ENCODE measurements around the gene PLEKHA3. TPM values are rescaled to one million over a fixed set of nuclear protein-coding genes. Genes with fewer than 3 reads are reported as not detected.
"Not testable (repeated sequence)": the region's sequence is repeated elsewhere in the genome, so short reads cannot be mapped to it uniquely, and the experiment has no call there.

Gene PLEKHA3
- total RNA-seq, 1 donor from 2014 or later: 9.7 TPM

DNA sequence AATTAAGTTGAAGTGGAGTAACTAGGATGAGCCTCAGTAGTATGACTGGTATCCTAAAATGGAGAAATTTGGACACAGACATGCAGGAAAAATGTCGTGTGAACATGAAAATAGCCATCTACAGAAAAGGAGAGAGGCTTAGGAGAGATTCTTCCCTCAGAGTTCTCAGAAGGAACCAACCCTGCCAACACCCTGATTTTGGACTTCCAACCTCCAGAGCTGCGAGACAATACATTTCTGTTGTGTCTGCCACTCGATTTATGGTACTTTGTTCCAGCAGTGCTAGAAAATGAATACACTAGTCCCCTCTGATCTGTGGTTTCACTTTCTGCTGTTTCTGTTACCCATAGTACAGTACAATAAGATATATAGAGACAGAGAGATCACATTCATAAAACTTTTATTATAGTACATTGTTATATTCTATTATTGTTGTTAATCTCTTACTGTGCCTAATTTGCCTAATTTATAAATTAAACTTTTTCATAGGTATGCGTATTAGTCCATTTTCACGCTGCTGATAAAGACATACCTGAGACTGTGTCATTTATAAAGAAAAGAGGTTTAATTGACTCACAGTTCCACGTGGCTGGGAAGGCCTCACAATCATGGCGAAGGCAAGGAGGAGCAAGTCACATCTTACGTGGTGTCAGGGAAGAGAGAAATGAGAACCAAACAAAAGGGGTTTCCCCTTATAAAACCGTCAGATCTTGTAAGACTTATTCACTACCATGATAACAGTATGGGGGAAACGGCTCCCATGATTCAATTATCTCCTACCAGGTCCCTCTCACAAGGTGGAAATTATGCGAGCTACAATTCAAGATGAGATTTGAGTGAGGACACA is 41.3 kb downstream of the PLEKHA3 start:
- H3K4me3 ChIP-seq (ENCODE audit: low read depth, low read length): no peak overlapping the region
- H3K27me3 ChIP-seq (ENCODE audit: control insufficient read depth, insufficient read depth, low read length): no peaks in the 10 kb centered on the region
- no peak for DNase-seq (ENCODE audit: low read depth)
- no peaks in the 10 kb centered on the region for H3K36me3 ChIP-seq (ENCODE audit: control insufficient read depth, insufficient read depth, low read length)
- TF ChIP-seq CTCF (IDR thresholded peaks at IDR 0.05; ENCODE audit: insufficient read depth, low read length, poor library complexity, severe bottlenecking): no peak

GRCh38 chr2:178522950-178523595 is 42.8 kb downstream of the PLEKHA3 start:
- Histone ChIP-seq H3K36me3 (ENCODE audit: control insufficient read depth, insufficient read depth, low read length) (no peaks in the 10 kb centered on the region), H3K4me3 (ENCODE audit: low read depth, low read length) (peak overlapping the region; percentile 73), H3K27me3 (ENCODE audit: control insufficient read depth, insufficient read depth, low read length) (no peaks in the 10 kb centered on the region)
- peak; percentile 43 for DNase-seq (ENCODE audit: low read depth)
- TF ChIP-seq CTCF (IDR thresholded peaks at IDR 0.05; ENCODE audit: insufficient read depth, low read length, poor library complexity, severe bottlenecking): peak; percentile 87

DNA sequence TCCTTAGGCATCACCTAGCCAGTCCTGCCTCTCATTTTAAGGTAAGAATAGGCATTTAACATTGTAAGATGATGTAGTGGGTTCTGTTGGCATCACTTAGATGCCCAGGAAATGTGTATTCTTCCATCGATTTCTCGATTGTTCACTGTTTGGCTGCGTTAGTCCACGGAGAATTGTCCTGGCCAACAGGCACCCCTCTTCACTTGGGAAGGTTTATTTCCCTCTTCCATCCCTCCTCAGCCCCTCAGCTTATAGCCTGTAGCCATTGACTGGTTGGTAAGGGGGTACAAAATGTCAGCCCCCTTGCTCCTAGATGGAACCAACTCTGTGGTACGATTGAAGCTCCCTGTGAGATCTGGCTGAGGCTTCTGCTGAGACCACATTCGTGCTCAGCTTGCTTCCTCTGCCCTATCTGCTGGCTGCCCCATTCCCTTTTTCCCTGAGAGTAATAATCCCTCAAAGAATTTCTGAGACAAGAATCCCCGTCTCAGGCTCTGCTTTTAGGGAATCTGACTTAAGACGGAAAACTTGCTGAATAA is 43.4 kb downstream of the PLEKHA3 start:
- no peak for TF ChIP-seq CTCF (IDR thresholded peaks at IDR 0.05; ENCODE audit: insufficient read depth, low read length, poor library complexity, severe bottlenecking)
- H3K36me3 ChIP-seq (ENCODE audit: control insufficient read depth, insufficient read depth, low read length): no peaks in the 10 kb centered on the region

DNA sequence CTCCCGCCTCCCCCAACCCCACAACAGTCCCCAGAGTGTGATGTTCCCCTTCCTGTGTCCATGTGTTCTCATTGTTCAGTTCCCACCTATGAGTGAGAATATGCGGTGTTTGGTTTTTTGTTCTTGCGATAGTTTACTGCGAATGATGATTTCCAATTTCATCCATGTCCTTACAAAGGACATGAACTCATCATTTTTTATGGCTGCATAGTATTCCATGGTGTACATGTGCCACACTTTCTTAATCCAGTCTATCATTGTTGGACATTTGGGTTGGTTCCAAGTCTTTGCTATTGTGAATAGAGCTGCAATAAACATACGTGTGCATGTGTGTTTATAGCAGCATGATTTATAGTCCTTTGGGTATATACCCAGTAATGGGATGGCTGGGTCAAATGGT is 44.8 kb downstream of the PLEKHA3 start:
- not testable (repeated sequence) for H3K27me3 ChIP-seq (ENCODE audit: control insufficient read depth, insufficient read depth, low read length); DNase-seq (ENCODE audit: low read depth); H3K4me3 ChIP-seq (ENCODE audit: low read depth, low read length); H3K36me3 ChIP-seq (ENCODE audit: control insufficient read depth, insufficient read depth, low read length)

More for the DNA sequence above, 43.4 kb downstream of the PLEKHA3 start:
- DNase-seq (ENCODE audit: low read depth): no peak
- peak overlapping the region; percentile 73 for H3K4me3 ChIP-seq (ENCODE audit: low read depth, low read length)
- no peaks in the 10 kb centered on the region for H3K27me3 ChIP-seq (ENCODE audit: control insufficient read depth, insufficient read depth, low read length)

GRCh38 chr2:178525460-178525859 is 45.2 kb downstream of the PLEKHA3 start:
- not testable (repeated sequence) for DNase-seq (ENCODE audit: low read depth)

GRCh38 chr2:178526256-178526655 is 46.0 kb downstream of the PLEKHA3 start:
- no peak overlapping the region for H3K4me3 ChIP-seq (ENCODE audit: low read depth, low read length)
- no peak for TF ChIP-seq CTCF (IDR thresholded peaks at IDR 0.05; ENCODE audit: insufficient read depth, low read length, poor library complexity, severe bottlenecking)

More at GRCh38 chr2:178525460-178525859, 45.2 kb downstream of the PLEKHA3 start:
- H3K36me3 ChIP-seq (ENCODE audit: control insufficient read depth, insufficient read depth, low read length); H3K27me3 ChIP-seq (ENCODE audit: control insufficient read depth, insufficient read depth, low read length); H3K4me3 ChIP-seq (ENCODE audit: low read depth, low read length): not testable (repeated sequence)

More at GRCh38 chr2:178526256-178526655, 46.0 kb downstream of the PLEKHA3 start:
- Histone ChIP-seq H3K36me3 (ENCODE audit: control insufficient read depth, insufficient read depth, low read length) (no peaks in the 10 kb centered on the region), H3K27me3 (ENCODE audit: control insufficient read depth, insufficient read depth, low read length) (no peaks in the 10 kb centered on the region)
- DNase-seq (ENCODE audit: low read depth): no peak
